ENCODE results near the gene WWC2. TPM values are rescaled to one million over a fixed set of nuclear protein-coding genes. Genes with fewer than 3 reads are reported as not detected.

The WWC2 gene
- total RNA-seq, 4 donors from 2014 or later = 6.6 to 79.7 (median 9.4) TPM

DNA sequence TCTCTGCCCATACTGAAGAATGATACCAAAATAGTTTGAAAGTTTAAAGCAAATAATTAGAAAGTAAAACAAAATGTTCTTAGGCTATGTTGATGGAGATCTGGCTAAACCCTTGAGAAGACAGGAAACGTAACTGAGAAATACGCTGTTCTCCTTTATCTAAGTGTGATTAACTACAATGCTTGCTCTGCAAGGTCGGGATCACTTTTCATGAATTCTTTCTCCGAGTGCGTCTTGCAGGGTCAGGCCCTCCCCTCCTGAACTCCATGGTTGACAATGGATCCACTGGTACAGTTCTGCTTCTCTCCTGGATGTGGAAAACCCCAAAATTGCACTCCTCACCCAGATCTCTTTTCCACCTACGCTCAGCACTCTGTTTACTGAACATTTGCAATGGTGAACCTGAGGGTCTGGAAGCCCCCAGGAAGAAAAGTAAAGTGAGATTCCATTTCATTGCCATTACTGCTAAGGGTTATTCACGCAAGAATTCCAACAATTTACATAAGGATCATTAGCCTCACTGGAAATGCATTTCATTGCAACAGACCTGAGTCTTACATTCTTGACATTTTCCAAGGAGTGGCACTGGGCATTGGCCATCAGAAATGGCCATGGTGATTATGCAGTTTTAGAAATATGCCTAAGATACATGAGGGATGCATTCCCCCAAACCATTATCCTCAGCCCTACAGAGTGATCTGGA is 24.6 kb upstream of the WWC2 start:
- in situ Hi-C loops (cut with MboI; ENCODE audit: low pct_ligation_motif_present in 1 of 4, low pct_unique_long_range_greater_than_20kb in 1 of 4, low sequenced_read_pairs in 3 of 4) = loop anchor here in 3 of 4 donors (5.0 to 25.0 kb wide), 5 partner anchors 140 to 338 kb away; no protein-coding TSS in a partner anchor
- no peak overlapping the region for H3K27ac ChIP-seq
- intact Hi-C loops (cut with DNase I; ENCODE audit: low total_unique reads) = loop anchor here (10.0 kb wide), 1 partner anchor 130 kb away; no protein-coding TSS in a partner anchor
- no peaks in the 10 kb centered on the region for H3K4me1 ChIP-seq
- H3K36me3 ChIP-seq = no peaks in the 10 kb centered on the region
- H3K27me3 ChIP-seq = no peaks in the 10 kb centered on the region
- no peak overlapping the region for H3K4me3 ChIP-seq
- 79 to 85% methylated on average over 5 to 7 of the region's 7 CpGs for WGBS, 2 donors (ENCODE audit: low coverage in 1 of 2)
- TF ChIP-seq EP300 (IDR thresholded peaks at IDR 0.05; ENCODE audit: low read depth) = no peak
- TF ChIP-seq CTCF (IDR thresholded peaks at IDR 0.05) = no peak
- no peak for TF ChIP-seq POLR2A (IDR thresholded peaks at IDR 0.05)
- TF ChIP-seq POLR2AphosphoS5 (IDR thresholded peaks at IDR 0.05) = no peak
- H3K9me3 ChIP-seq = peaks cover 0 to 3% of the 10 kb centered on the region in 2 donors
- DNase-seq = no peak

GRCh38 chr4:183078634-183079033 is 20.4 kb upstream of the WWC2 start:
- 92 to 95% methylated on average over 5 to 13 of the region's 13 CpGs for WGBS, 2 donors (ENCODE audit: low coverage in 1 of 2)
- in situ Hi-C loops (cut with MboI; ENCODE audit: low pct_ligation_motif_present in 1 of 4, low pct_unique_long_range_greater_than_20kb in 1 of 4, low sequenced_read_pairs in 3 of 4) = loop anchor here in 3 of 4 donors (5.0 to 10.0 kb wide), 4 partner anchors 144 to 326 kb away; no protein-coding TSS in a partner anchor
- intact Hi-C loops (cut with DNase I; ENCODE audit: low total_unique reads) = loop anchor here (10.0 kb wide), 1 partner anchor 134 kb away; no protein-coding TSS in a partner anchor

DNA sequence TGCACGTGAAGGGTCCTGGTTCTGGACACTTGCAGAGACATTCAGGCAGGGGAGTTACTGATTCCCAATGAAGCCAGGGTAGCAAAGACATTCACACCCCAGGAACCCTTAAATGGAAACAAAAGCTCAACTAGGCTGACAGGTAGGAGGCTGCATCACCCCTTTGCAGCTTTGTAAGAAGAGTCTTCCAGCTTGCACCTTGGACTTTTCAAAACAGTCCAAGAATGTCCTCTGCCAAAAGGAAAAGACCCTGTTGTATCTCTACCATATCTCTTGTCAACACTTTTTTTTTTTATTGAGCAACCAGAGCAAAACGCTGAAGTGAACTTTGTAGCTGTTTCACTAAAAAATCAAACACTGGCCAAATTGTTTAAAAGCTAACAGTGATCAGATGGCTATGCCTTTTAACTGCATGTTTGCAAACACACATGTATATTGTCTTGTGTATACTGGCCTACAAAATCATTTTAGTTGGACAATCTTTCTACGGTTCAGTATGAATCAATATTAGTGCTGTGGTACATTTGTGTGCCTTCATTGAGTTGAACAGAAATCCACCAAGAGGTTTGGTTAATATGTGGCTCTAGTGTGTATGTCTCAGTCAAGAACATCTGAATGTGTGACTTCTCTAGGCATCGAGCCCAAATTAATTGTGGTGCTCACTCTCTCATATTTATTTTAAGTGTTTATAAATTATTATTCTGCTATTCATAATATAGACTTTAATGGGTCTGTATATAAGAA is 18.5 kb upstream of the WWC2 start:
- intact Hi-C loops (cut with DNase I; ENCODE audit: low total_unique reads) = no loop called here
- TF ChIP-seq CTCF (IDR thresholded peaks at IDR 0.05) (no peak), POLR2A (IDR thresholded peaks at IDR 0.05) (no peak), EP300 (IDR thresholded peaks at IDR 0.05; ENCODE audit: low read depth) (no peak), POLR2AphosphoS5 (IDR thresholded peaks at IDR 0.05) (no peak)
- H3K9me3 ChIP-seq = no peaks in the 10 kb centered on the region
- H3K27me3 ChIP-seq = no peaks in the 10 kb centered on the region
- H3K4me3 ChIP-seq = no peak overlapping the region
- 39 to 43% methylated on average over 4 of the region's 4 CpGs for WGBS, 2 donors (ENCODE audit: low coverage in 1 of 2)
- in situ Hi-C loops (cut with MboI; ENCODE audit: low pct_ligation_motif_present in 1 of 4, low pct_unique_long_range_greater_than_20kb in 1 of 4, low sequenced_read_pairs in 3 of 4) = no loop called here
- H3K36me3 ChIP-seq = no peaks in the 10 kb centered on the region
- no peak overlapping the region for H3K27ac ChIP-seq
- no peak for DNase-seq
- peaks cover 0 to 24% (median 7%) of the 10 kb centered on the region in 4 donors for H3K4me1 ChIP-seq

More at GRCh38 chr4:183078634-183079033, 20.4 kb upstream of the WWC2 start:
- H3K27me3 ChIP-seq = no peaks in the 10 kb centered on the region
- H3K4me3 ChIP-seq = no peak overlapping the region
- no peak for DNase-seq
- peaks cover 0 to 24% (median 7%) of the 10 kb centered on the region in 4 donors for H3K4me1 ChIP-seq
- no peaks in the 10 kb centered on the region for H3K9me3 ChIP-seq
- TF ChIP-seq EP300 (IDR thresholded peaks at IDR 0.05; ENCODE audit: low read depth) = no peak
- no peak for TF ChIP-seq POLR2A (IDR thresholded peaks at IDR 0.05)
- TF ChIP-seq POLR2AphosphoS5 (IDR thresholded peaks at IDR 0.05) = no peak
- TF ChIP-seq CTCF (IDR thresholded peaks at IDR 0.05) = no peak
- no peak overlapping the region for H3K27ac ChIP-seq
- H3K36me3 ChIP-seq = no peaks in the 10 kb centered on the region

DNA sequence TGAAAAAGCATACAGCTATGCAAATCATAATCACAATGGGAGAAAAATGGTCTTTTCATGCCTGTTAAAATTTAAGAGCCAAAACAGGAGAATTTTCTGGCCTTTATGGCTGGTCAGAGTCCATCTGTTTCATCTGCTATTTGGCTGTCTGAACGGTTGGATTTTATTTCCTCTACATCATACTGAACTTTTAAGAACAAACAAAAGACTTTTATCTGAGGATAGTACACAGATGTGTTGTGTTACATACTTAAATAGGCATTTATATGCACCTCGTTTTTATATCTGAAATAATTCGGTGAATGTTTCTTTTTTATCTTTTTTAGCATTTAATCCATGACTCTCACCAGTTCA is 18.0 kb upstream of the WWC2 start:
- no peak for DNase-seq
- TF ChIP-seq POLR2AphosphoS5 (IDR thresholded peaks at IDR 0.05) (no peak), EP300 (IDR thresholded peaks at IDR 0.05; ENCODE audit: low read depth) (no peak), POLR2A (IDR thresholded peaks at IDR 0.05) (no peak), CTCF (IDR thresholded peaks at IDR 0.05) (no peak)
- no peaks in the 10 kb centered on the region for H3K27me3 ChIP-seq
- WGBS, 2 donors (ENCODE audit: low coverage in 1 of 2) = 30 to 46% methylated on average over 3 of the region's 3 CpGs
- H3K4me3 ChIP-seq = no peak overlapping the region
- intact Hi-C loops (cut with DNase I; ENCODE audit: low total_unique reads) (no loop called here), in situ Hi-C loops (cut with MboI; ENCODE audit: low pct_ligation_motif_present in 1 of 4, low pct_unique_long_range_greater_than_20kb in 1 of 4, low sequenced_read_pairs in 3 of 4) (no loop called here)
- H3K27ac ChIP-seq = no peak overlapping the region
- H3K36me3 ChIP-seq = no peaks in the 10 kb centered on the region
- H3K9me3 ChIP-seq = no peaks in the 10 kb centered on the region
- H3K4me1 ChIP-seq = peaks cover 0 to 24% (median 7%) of the 10 kb centered on the region in 4 donors
